GM12878 (cell line): ENCODE results near the gene CFAP57.

ENCODE experiments used
- CTCF ChIP-seq, 3 experiments: IDR thresholded peaks in 2 of 3; conservative IDR thresholded peaks in 1 of 3; 2 replicates each; pipeline ENCODE4 v1.5.1; 2011; ENCODE audit warnings: low read depth in 3 of 3, low read length in 3 of 3, mild to moderate bottlenecking in 3 of 3, control low read depth in 2 of 3, moderate library complexity in 2 of 3, inconsistent platforms in 1 of 3, mixed read lengths in 1 of 3; ENCODE audit not compliant: control insufficient read depth in 2 of 3, insufficient read depth in 1 of 3; ENCODE audit errors: extremely low read depth in 1 of 3
- NR2F1 ChIP-seq: fragments of 450-650 bp; conservative IDR thresholded peaks from 2 replicates; pipeline ENCODE4 v1.6.1; 2017; ENCODE audit warnings: mild to moderate bottlenecking
- POLR2A ChIP-seq: IDR thresholded peaks from 2 replicates; pipeline ENCODE4 v1.6.1; 2011; ENCODE audit warnings: low read depth, mild to moderate bottlenecking, low read length

- TF ChIP-seq CTCF (IDR thresholded peaks at IDR 0.05 in 2 of 3, conservative IDR thresholded peaks at IDR 0.05 in 1 of 3; ENCODE audit: control insufficient read depth in 2 of 3, extremely low read depth in 1 of 3, insufficient read depth in 1 of 3, low read depth in 3 of 3, low read length in 3 of 3) (no peak), POLR2A (no peak), NR2F1 (no peak)
These were observed 120.1 kb downstream of the CFAP57 start for GRCh38 chr1:43292216-43292615.
